Left colon (tissue), 2 donors: Measurements from ENCODE around the gene DEFB131B. TPM values are rescaled to one million over a fixed set of nuclear protein-coding genes. Genes with fewer than 3 reads are reported as not detected.

Source experiments
- total RNA-seq, 2 donors: library from RNA; stranded (reverse); fragmentation: NEBNext Ultra II Directional; extraction: Animal tissue kit (Norgen Biotek cat#: 25700); gene quantifications; one replicate each; pipeline ENCODE4 v1.2.1, GENCODE V29; 2021
- donor health status: DM: no; HTN: no; CAD: no.
- donor health status: DM: yes; HTN: yes; CAD: no.

DEFB131B gene
- total RNA-seq, 2 donors from 2014 or later: not detected

Other genes starting within 250 kb of the DEFB131B start
- gene DEFB108B, start 45.3 kb upstream of the DEFB131B start, total RNA-seq: not detected
- 10 to 100 TPM in 1 of 2 donors, 1 to 10 TPM in 1; 7.5 to 12.5 TPM for gene XNDC1N, start 50.1 kb downstream of the DEFB131B start, total RNA-seq
- gene RNF121, start 50.6 kb downstream of the DEFB131B start, total RNA-seq: 10 to 100 TPM; 29.5 to 39.5 TPM
- gene IL18BP, start 120.5 kb downstream of the DEFB131B start, total RNA-seq: 10 to 100 TPM in 1 of 2 donors, 1 to 10 TPM in 1; 8.0 to 10.6 TPM
- 100 to 1,000 TPM; 157 to 183 TPM for gene NUMA1, start 202.1 kb downstream of the DEFB131B start, total RNA-seq
- 10 to 100 TPM in 1 of 2 donors, 1 to 10 TPM in 1; 8.0 to 10.1 TPM for gene LRRC51, start 202.4 kb downstream of the DEFB131B start, total RNA-seq
- 100 to 1,000 TPM in 1 of 2 donors, 10 to 100 TPM in 1; 96.8 to 102 TPM for gene LAMTOR1, start 224.8 kb downstream of the DEFB131B start, total RNA-seq
- not detected for gene TOMT, start 227.5 kb downstream of the DEFB131B start, total RNA-seq
- gene ANAPC15, start 234.2 kb downstream of the DEFB131B start, total RNA-seq: 10 to 100 TPM; 44.2 to 49.8 TPM